SK-N-SH (cell line): ENCODE results near the gene NOBOX. TPM values are rescaled to one million over a fixed set of nuclear protein-coding genes. Genes with fewer than 3 reads are reported as not detected.

Source experiments
- CTCF ChIA-PET: fragments of 300-600, 350-600 bp; formaldehyde crosslinking; extraction: SDS; loops from one replicate; lab custom pipeline; 2021; lab: Yijun Ruan, JAX
- POLR2A ChIA-PET: fragments of 350-600 bp; sonication (Branson Sonifier 250); formaldehyde crosslinking; extraction: SDS; loops from one replicate; lab custom pipeline; 2020; ENCODE audit warnings: antibody characterized with exemption, inconsistent platforms; lab: Yijun Ruan, JAX
- DNase-seq: peaks from one replicate; pipeline ENCODE4 v3.0.0; 2012
- H2AFZ ChIP-seq: fragments of 200-600 bp; sonication (generic); 2 replicates; pipeline ENCODE4 v1.8.1; 2016; ENCODE audit warnings: antibody characterized with exemption, mild to moderate bottlenecking, low read depth
- H3F3A ChIP-seq: fragments of 200-600 bp; sonication (generic); replicated peaks from 2 replicates; pipeline ENCODE3; 2016; ENCODE audit warnings: antibody characterized with exemption, mild to moderate bottlenecking; ENCODE audit not compliant: insufficient read depth
- H3K27ac ChIP-seq, 2 experiments: fragments of 200-500 bp in 1 of 2; fragments of 200-600 bp in 1 of 2; sonication (Bioruptor generic) in 1 of 2; sonication (generic), shearing (Covaris generic) in 1 of 2; 2 replicates each; pipeline versions ENCODE4 v1.5.1 to v1.6.1; 2014 to 2016; ENCODE audit warnings: low read depth in 2 of 2, inconsistent platforms in 1 of 2, low read length in 1 of 2, mild to moderate bottlenecking in 1 of 2, mixed read lengths in 1 of 2
- H3K27me3 ChIP-seq: fragments of 200-600 bp; sonication (generic), shearing (Covaris generic); 2 replicates; pipeline ENCODE4 v1.6.1; 2016; ENCODE audit warnings: mixed run types; ENCODE audit not compliant: insufficient read depth
- H3K36me3 ChIP-seq, 2 experiments: fragments of 200-500 bp in 1 of 2; fragments of 200-600 bp in 1 of 2; sonication (Bioruptor generic) in 1 of 2; sonication (generic) in 1 of 2; replicated peaks in 1 of 2; 2 replicates each; pipeline versions ENCODE3 to v1.5.1; 2014 to 2016; ENCODE audit warnings: low read length in 1 of 2, mild to moderate bottlenecking in 1 of 2; ENCODE audit not compliant: insufficient read depth in 2 of 2, control insufficient read depth in 1 of 2
- H3K4me1 ChIP-seq, 2 experiments: fragments of 200-500 bp in 1 of 2; fragments of 200-600 bp in 1 of 2; sonication (Bioruptor generic) in 1 of 2; sonication (generic), shearing (Covaris generic) in 1 of 2; 2 replicates each; pipeline versions ENCODE4 v1.5.1 to v1.6.1; 2014 to 2016; ENCODE audit warnings: low read depth in 1 of 2, low read length in 1 of 2, mixed run types in 1 of 2; ENCODE audit not compliant: insufficient read depth in 2 of 2, control insufficient read depth in 1 of 2
- H3K4me2 ChIP-seq: fragments of 200-600 bp; sonication (generic), shearing (Covaris generic); 2 replicates; pipeline ENCODE4 v1.6.1; 2017; ENCODE audit warnings: mixed run types
- H3K4me3 ChIP-seq, 2 experiments: fragments of 200-500 bp in 1 of 2; fragments of 200-600 bp in 1 of 2; sonication (Bioruptor generic) in 1 of 2; sonication (generic), shearing (Covaris generic) in 1 of 2; 2 replicates each; pipeline versions ENCODE4 v1.5.1 to v1.8.1; 2014 to 2016; ENCODE audit warnings: low read depth in 2 of 2, inconsistent platforms in 1 of 2, low read length in 1 of 2, mild to moderate bottlenecking in 1 of 2, mixed read lengths in 1 of 2, moderate library complexity in 1 of 2
- H3K79me2 ChIP-seq: fragments of 200-600 bp; sonication (generic); 2 replicates; pipeline ENCODE4 v1.8.1; 2017; ENCODE audit warnings: mild to moderate bottlenecking; ENCODE audit not compliant: insufficient read depth
- H3K9ac ChIP-seq: fragments of 200-600 bp; sonication (generic); 2 replicates; pipeline ENCODE4 v1.6.1; 2017; ENCODE audit warnings: mixed run types
- H3K9me2 ChIP-seq: fragments of 200-600 bp; sonication (generic); 2 replicates; pipeline ENCODE4 v1.6.1; 2017; ENCODE audit warnings: mixed run types
- H3K9me3 ChIP-seq: fragments of 200-600 bp; sonication (generic); 2 replicates; pipeline ENCODE4 v1.6.1; 2017; ENCODE audit warnings: mixed run types, mild to moderate bottlenecking, moderate library complexity
- H4K20me1 ChIP-seq: fragments of 200-600 bp; sonication (generic); 2 replicates; pipeline ENCODE4 v1.6.1; 2017; ENCODE audit warnings: mild to moderate bottlenecking, mixed run types; ENCODE audit not compliant: insufficient read depth
- FOXJ3 ChIP-seq: sonication (generic); formaldehyde crosslinking; IDR thresholded peaks from 2 replicates; pipeline ENCODE4 v1.5.1; 2020; ENCODE audit warnings: mild to moderate bottlenecking, missing genetic modification reagents
- GATA2 ChIP-seq: sonication (generic); formaldehyde crosslinking; IDR thresholded peaks from 2 replicates; pipeline ENCODE4 v1.5.0; 2020; ENCODE audit warnings: mild to moderate bottlenecking, missing genetic modification reagents
- MEF2A ChIP-seq: IDR thresholded peaks from 2 replicates; pipeline ENCODE4 v1.4.0; 2012; ENCODE audit warnings: low read depth, borderline replicate concordance
- RAD21 ChIP-seq: IDR thresholded peaks from 2 replicates; pipeline ENCODE4 v1.6.1; 2012; ENCODE audit warnings: mild to moderate bottlenecking, low read length
- REST ChIP-seq: IDR thresholded peaks from 2 replicates; pipeline ENCODE4 v1.6.1; 2012; ENCODE audit warnings: mild to moderate bottlenecking, low read depth, low read length, moderate library complexity
- RFX5 ChIP-seq: IDR thresholded peaks from 2 replicates; pipeline ENCODE4 v1.6.1; 2012; ENCODE audit warnings: mild to moderate bottlenecking, improper control_type of control experiment, low read length
- RXRA ChIP-seq: IDR thresholded peaks from 2 replicates; pipeline ENCODE4 v1.4.0; 2012; ENCODE audit warnings: low read depth, mild to moderate bottlenecking, borderline replicate concordance
- SMC3 ChIP-seq: IDR thresholded peaks from 2 replicates; pipeline ENCODE4 v1.6.1; 2012; ENCODE audit warnings: low read depth, low read length, improper control_type of control experiment
- TAF1 ChIP-seq: IDR thresholded peaks from 2 replicates; pipeline ENCODE4 v1.6.1; 2012; ENCODE audit warnings: low read depth, mild to moderate bottlenecking, low read length, moderate library complexity, borderline replicate concordance
- TEAD4 ChIP-seq: IDR thresholded peaks from 2 replicates; pipeline ENCODE4 v1.4.0; 2012; ENCODE audit warnings: mild to moderate bottlenecking, borderline replicate concordance; ENCODE audit not compliant: insufficient read depth
- USF2 ChIP-seq: fragments of 150-350 bp; IDR thresholded peaks from 2 replicates; pipeline ENCODE4 v1.6.1; 2017; ENCODE audit warnings: antibody characterized with exemption, low read length, low read depth, borderline replicate concordance
- ZBTB33 ChIP-seq: IDR thresholded peaks from 2 replicates; pipeline ENCODE4 v1.4.0; 2012; ENCODE audit warnings: low read depth, borderline replicate concordance
- WGBS: methylation state at CpG from one replicate; pipeline ENCODE4 v1.1.6; 2017; ENCODE audit warnings: low lambda C conversion rate; 5-methylcytosine and 5-hydroxymethylcytosine counted together
- polyA plus RNA-seq, 3 experiments: library from polyadenylated mRNA; depleted of rRNA; stranded (reverse); fragments of >200 nt; gene quantifications; 2 replicates each; pipeline ENCODE4 v1.2.3, GENCODE V29; 2012
- TF ChIP-seq, protein P1 (sequence below): fragments of 200-600 bp; sonication (generic); IDR thresholded peaks from 2 replicates; pipeline ENCODE4 v1.6.1; 2017; ENCODE audit warnings: antibody characterized with exemption, mild to moderate bottlenecking, moderate library complexity
- TF ChIP-seq, protein P2 (sequence below): IDR thresholded peaks from 2 replicates; pipeline ENCODE4 v1.4.0; 2012; ENCODE audit warnings: low read depth, borderline replicate concordance

NOBOX gene
- polyA plus RNA-seq, 1 of the 3 experiments (the other 2 are of a cell fraction) = not detected

GRCh38 chr7:144388950-144389349 is 14.5 kb downstream of the NOBOX start:
- DNase-seq = no peak
- no peaks in the 10 kb centered on the region for H3F3A ChIP-seq
- H3K27ac ChIP-seq = no peak overlapping the region
- H3K9me3 ChIP-seq = no peaks in the 10 kb centered on the region
- H4K20me1 ChIP-seq = no peaks in the 10 kb centered on the region
- no peaks in the 10 kb centered on the region for H3K4me1 ChIP-seq
- peaks cover 3% of the 10 kb centered on the region; the same call in 1 of the 2 replicates for H3K27me3 ChIP-seq
- no peaks in the 10 kb centered on the region for H3K9me2 ChIP-seq
- H3K4me2 ChIP-seq = no peak overlapping the region
- H3K4me3 ChIP-seq = no peak overlapping the region
- TF ChIP-seq TEAD4 (no peak), RFX5 (no peak), RXRA (no peak), FOXJ3 (CRISPR knock-in tag) (no peak), USF2 (no peak), SMC3 (no peak), MEF2A (no peak)
- TF ChIP-seq, protein P1, sequence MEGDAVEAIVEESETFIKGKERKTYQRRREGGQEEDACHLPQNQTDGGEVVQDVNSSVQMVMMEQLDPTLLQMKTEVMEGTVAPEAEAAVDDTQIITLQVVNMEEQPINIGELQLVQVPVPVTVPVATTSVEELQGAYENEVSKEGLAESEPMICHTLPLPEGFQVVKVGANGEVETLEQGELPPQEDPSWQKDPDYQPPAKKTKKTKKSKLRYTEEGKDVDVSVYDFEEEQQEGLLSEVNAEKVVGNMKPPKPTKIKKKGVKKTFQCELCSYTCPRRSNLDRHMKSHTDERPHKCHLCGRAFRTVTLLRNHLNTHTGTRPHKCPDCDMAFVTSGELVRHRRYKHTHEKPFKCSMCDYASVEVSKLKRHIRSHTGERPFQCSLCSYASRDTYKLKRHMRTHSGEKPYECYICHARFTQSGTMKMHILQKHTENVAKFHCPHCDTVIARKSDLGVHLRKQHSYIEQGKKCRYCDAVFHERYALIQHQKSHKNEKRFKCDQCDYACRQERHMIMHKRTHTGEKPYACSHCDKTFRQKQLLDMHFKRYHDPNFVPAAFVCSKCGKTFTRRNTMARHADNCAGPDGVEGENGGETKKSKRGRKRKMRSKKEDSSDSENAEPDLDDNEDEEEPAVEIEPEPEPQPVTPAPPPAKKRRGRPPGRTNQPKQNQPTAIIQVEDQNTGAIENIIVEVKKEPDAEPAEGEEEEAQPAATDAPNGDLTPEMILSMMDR = no peak
- TF ChIP-seq, protein P2, sequence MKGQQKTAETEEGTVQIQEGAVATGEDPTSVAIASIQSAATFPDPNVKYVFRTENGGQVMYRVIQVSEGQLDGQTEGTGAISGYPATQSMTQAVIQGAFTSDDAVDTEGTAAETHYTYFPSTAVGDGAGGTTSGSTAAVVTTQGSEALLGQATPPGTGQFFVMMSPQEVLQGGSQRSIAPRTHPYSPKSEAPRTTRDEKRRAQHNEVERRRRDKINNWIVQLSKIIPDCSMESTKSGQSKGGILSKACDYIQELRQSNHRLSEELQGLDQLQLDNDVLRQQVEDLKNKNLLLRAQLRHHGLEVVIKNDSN = no peak
- CTCF ChIA-PET = no interaction called here
- no peak overlapping the region for H2AFZ ChIP-seq
- H3K9ac ChIP-seq = no peak overlapping the region
- H3K36me3 ChIP-seq = no peaks in the 10 kb centered on the region
- POLR2A ChIA-PET = no interaction called here
- no peaks in the 10 kb centered on the region for H3K79me2 ChIP-seq
- 20% methylated on average over 5 of the region's 5 CpGs for WGBS

DNA sequence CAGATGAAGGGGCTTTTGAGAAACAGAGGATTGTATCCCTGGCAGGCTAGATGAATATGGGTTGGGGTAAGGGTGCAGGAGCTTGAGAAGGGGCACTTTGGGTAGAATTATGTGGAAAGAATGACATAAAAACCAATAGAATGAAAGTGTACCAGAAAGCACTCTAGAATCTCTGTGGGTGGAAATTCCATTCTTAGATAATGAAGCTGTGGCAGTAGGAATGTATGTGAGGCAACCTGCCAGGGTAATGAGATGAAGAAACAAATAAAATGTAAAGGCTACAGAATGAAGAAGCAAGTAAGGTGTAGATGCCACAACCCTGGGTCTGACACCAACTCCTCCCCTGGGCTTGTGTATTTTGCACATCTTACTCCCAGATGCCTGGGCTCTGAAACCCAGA is 16.8 kb downstream of the NOBOX start:
- no peak overlapping the region for H3K4me2 ChIP-seq
- H3K9me3 ChIP-seq = no peaks in the 10 kb centered on the region
- H3K27ac ChIP-seq = no peak overlapping the region
- no peaks in the 10 kb centered on the region for H3K9me2 ChIP-seq
- DNase-seq = no peak
- no peaks in the 10 kb centered on the region for H3F3A ChIP-seq
- no peaks in the 10 kb centered on the region for H4K20me1 ChIP-seq
- ChIA-PET POLR2A (no interaction called here), CTCF (no interaction called here)
- H3K27me3 ChIP-seq = no peaks in the 10 kb centered on the region; the same call in 1 of the 2 replicates
- H3K9ac ChIP-seq = no peak overlapping the region
- no peak overlapping the region for H2AFZ ChIP-seq
- H3K79me2 ChIP-seq = no peaks in the 10 kb centered on the region
- TF ChIP-seq REST (no peak), RAD21 (no peak), ZBTB33 (no peak), SMC3 (no peak), RFX5 (no peak), GATA2 (CRISPR knock-in tag) (no peak), MEF2A (no peak), TAF1 (no peak)
- H3K4me3 ChIP-seq = no peak overlapping the region
- H3K36me3 ChIP-seq = no peaks in the 10 kb centered on the region
- no peaks in the 10 kb centered on the region for H3K4me1 ChIP-seq
